ENCODE results near the gene GABPA. TPM values are rescaled to one million over a fixed set of nuclear protein-coding genes. Genes with fewer than 3 reads are reported as not detected.
A peak's percentile ranks its signal among the peaks of the same experiment; 100 is the strongest.

The GABPA gene
- total RNA-seq, 1 experiment from 2014 or later, result 17.6 TPM

- H3K36me3 ChIP-seq (ENCODE audit: control insufficient read depth, insufficient read depth, low read length), result no peaks in the 10 kb centered on the region; the same call in 1 of the 2 replicates
- intact Hi-C loops (cut with micrococcal nuclease; ENCODE audit: unreplicated experiment) (no loop called here), in situ Hi-C loops (cut with HindIII; ENCODE audit: low pct_unique_long_range_greater_than_20kb, low sequenced_read_pairs) (no loop called here)
- CTCF ChIA-PET, result no interaction called here
- H3K9me3 ChIP-seq (ENCODE audit: control insufficient read depth, insufficient read depth, low read depth, low read length), result no peaks in the 10 kb centered on the region
- no TSS peak for BruUV-seq (replicated peaks)
- POLR2A ChIA-PET, result no interaction called here
- H3K27me3 ChIP-seq (ENCODE audit: control insufficient read depth, insufficient read depth, low read length), result no peaks in the 10 kb centered on the region
- TF ChIP-seq CTCF (IDR thresholded peaks at IDR 0.05) (no peak), SIN3A (IDR thresholded peaks at IDR 0.05; ENCODE audit: borderline replicate concordance, insufficient read depth, low read depth, low read length) (0 out of 2 replicates have a peak, but pooled peaks have one; percentile 58), TCF7L2 (IDR thresholded peaks at IDR 0.05; ENCODE audit: low read depth, low read length) (no peak)
- no peak for DNase-seq (ENCODE audit: low read depth, low spot score)
- peak overlapping the region; percentile 98 for H3K27ac ChIP-seq (ENCODE audit: low read length)
- peak overlapping the region; percentile 63 to 89 for H3K4me3 ChIP-seq (ENCODE audit: low read depth in 2 of 2, low read length in 2 of 2)
- ATAC-seq, result no peak
- peaks cover 9% of the 10 kb centered on the region; the same call in 1 of the 2 replicates for H3K4me1 ChIP-seq (ENCODE audit: control insufficient read depth, insufficient read depth, low read length)
Measured at GRCh38 chr21:25734654-25734903, 193 bp upstream of the GABPA start.

- in situ Hi-C loops (cut with HindIII; ENCODE audit: low pct_unique_long_range_greater_than_20kb, low sequenced_read_pairs), result no loop called here
- ChIA-PET POLR2A (interaction anchor here (0.5 kb wide), 1 partner anchor 223 kb away, joined by 3 read pairs; no protein-coding TSS in a partner anchor), CTCF (interaction anchor here (0.5 kb wide), 1 partner anchor 29 kb away, joined by 3 read pairs; no protein-coding TSS in a partner anchor)
- TF ChIP-seq CTCF (IDR thresholded peaks at IDR 0.05), result no peak
- no peak for TF ChIP-seq TCF7L2 (IDR thresholded peaks at IDR 0.05; ENCODE audit: low read depth, low read length)
- TF ChIP-seq REST (IDR thresholded peaks at IDR 0.05; ENCODE audit: insufficient read depth in 1 of 2, low read depth in 2 of 2, low read length in 1 of 2), result no peak
- no peak for TF ChIP-seq POLR2AphosphoS5 (IDR thresholded peaks at IDR 0.05; ENCODE audit: low read depth, low read length)
- TF ChIP-seq SIN3A (IDR thresholded peaks at IDR 0.05; ENCODE audit: borderline replicate concordance, insufficient read depth, low read depth, low read length), result no peak
- Histone ChIP-seq H3K4me3 (ENCODE audit: low read depth in 2 of 2, low read length in 2 of 2) (peak overlapping the region; percentile 63 to 89), H3K27ac (ENCODE audit: low read length) (peak overlapping the region; percentile 98), H3K4me1 (ENCODE audit: control insufficient read depth, insufficient read depth, low read length) (peaks cover 9% of the 10 kb centered on the region; the same call in 1 of the 2 replicates), H3K9me3 (ENCODE audit: control insufficient read depth, insufficient read depth, low read depth, low read length) (no peaks in the 10 kb centered on the region), H3K36me3 (ENCODE audit: control insufficient read depth, insufficient read depth, low read length) (no peaks in the 10 kb centered on the region; the same call in 1 of the 2 replicates), H3K27me3 (ENCODE audit: control insufficient read depth, insufficient read depth, low read length) (no peaks in the 10 kb centered on the region)
- peak; percentile 82 for ATAC-seq
- no TSS peak for BruUV-seq (replicated peaks)
- DNase-seq (ENCODE audit: low read depth, low spot score), result peak; percentile 8
- intact Hi-C loops (cut with micrococcal nuclease; ENCODE audit: unreplicated experiment), result no loop called here
Measured at GRCh38 chr21:25735646-25736597, 1.1 kb downstream of the GABPA start.
